PC-9 (cell line): ENCODE data around the gene ADGRA1. TPM values are rescaled to one million over a fixed set of nuclear protein-coding genes. Genes with fewer than 3 reads are reported as not detected.

ENCODE experiments used
- BruUV-seq: library from RNA; stranded (reverse); fragments of 400-500 nt; replicated peaks from 2 replicates; lab custom pipeline; 2021; lab: Mats Ljungman, UMichigan
- CTCF ChIA-PET: fragments of 300-600 bp; sonication (Branson Sonifier 250); formaldehyde crosslinking; loops from one replicate; lab custom pipeline; 2022; ENCODE audit warnings: antibody characterized with exemption; lab: Charles Lee
- POLR2A ChIA-PET: fragments of 300-600 bp; sonication (Branson Sonifier 250); formaldehyde crosslinking; loops from one replicate; lab custom pipeline; 2022; ENCODE audit warnings: antibody characterized with exemption; ENCODE audit not compliant: unreplicated experiment; lab: Charles Lee
- DNase-seq, 2 experiments: peaks; one replicate each; pipeline versions ENCODE4 v3.0.0 to v3.0.0-alpha.2; 2015 to 2022; ENCODE audit warnings: mixed read lengths in 1 of 2
- H2AFZ ChIP-seq: fragments of 200-600 bp; sonication (generic); 2 replicates; pipeline ENCODE4 v1.8.1; 2017; ENCODE audit warnings: antibody characterized with exemption
- H3F3A ChIP-seq: fragments of 200-600 bp; sonication (generic); 2 replicates; pipeline ENCODE4 v1.8.1; 2017; ENCODE audit warnings: antibody characterized with exemption, mild to moderate bottlenecking, low read depth; ENCODE audit not compliant: insufficient read depth
- H3K27ac ChIP-seq: fragments of 200-600 bp; sonication (generic); 2 replicates; pipeline ENCODE4 v1.6.1; 2016; ENCODE audit warnings: mixed run types
- H3K27me3 ChIP-seq: fragments of 200-600 bp; sonication (generic); 2 replicates; pipeline ENCODE4 v1.6.1; 2016; ENCODE audit warnings: low read depth, mixed run types; ENCODE audit not compliant: insufficient read depth
- H3K36me3 ChIP-seq: fragments of 200-600 bp; sonication (generic); 2 replicates; pipeline ENCODE4 v1.6.1; 2016; ENCODE audit warnings: low read depth, mixed run types
- H3K4me1 ChIP-seq: fragments of 200-600 bp; sonication (generic); replicated peaks from 2 replicates; pipeline ENCODE4 v1.6.1; 2016; ENCODE audit warnings: mixed run types; ENCODE audit not compliant: insufficient read depth
- H3K4me2 ChIP-seq: fragments of 200-600 bp; sonication (generic); 2 replicates; pipeline ENCODE4 v1.6.1; 2017; ENCODE audit warnings: mixed run types
- H3K4me3 ChIP-seq: fragments of 200-600 bp; sonication (generic); 2 replicates; pipeline ENCODE4 v1.6.1; 2016; ENCODE audit warnings: mixed run types
- H3K79me2 ChIP-seq: fragments of 200-600 bp; sonication (generic); 2 replicates; pipeline ENCODE4 v1.6.1; 2017; ENCODE audit warnings: low read depth, mixed run types
- H3K9me2 ChIP-seq: fragments of 200-600 bp; sonication (generic); 2 replicates; pipeline ENCODE4 v1.8.1; 2017; ENCODE audit warnings: mild to moderate bottlenecking; ENCODE audit not compliant: insufficient read depth
- H3K9me3 ChIP-seq: fragments of 200-600 bp; sonication (generic); 2 replicates; pipeline ENCODE4 v1.8.1; 2016; ENCODE audit warnings: low read depth; ENCODE audit not compliant: insufficient read depth
- H4K20me1 ChIP-seq: fragments of 200-600 bp; sonication (generic); 2 replicates; pipeline ENCODE4 v1.8.1; 2017; ENCODE audit not compliant: insufficient read depth
- EZH2 ChIP-seq: fragments of 200-600 bp; sonication (generic); IDR thresholded peaks from 2 replicates; pipeline ENCODE4 v1.8.0; 2017; ENCODE audit warnings: antibody characterized with exemption, low read depth
- intact Hi-C: fragments of 100-400 bp; cut with micrococcal nuclease; formaldehyde crosslinking; loops from one replicate; pipeline ENCODE4 v1.10.0; 2022; ENCODE audit not compliant: unreplicated experiment
- total RNA-seq: library from RNA; stranded (reverse); gene quantifications from 2 replicates; pipeline ENCODE4 v1.2.3, GENCODE V29; 2021
- TF ChIP-seq, protein P1 (sequence below): fragments of 200-600 bp; sonication (generic); conservative IDR thresholded peaks from 2 replicates; pipeline ENCODE4 v1.6.1; 2017; ENCODE audit warnings: mixed run types, antibody characterized with exemption, mild to moderate bottlenecking, moderate library complexity

Gene ADGRA1
- total RNA-seq, 1 experiment from 2014 or later = not detected

DNA sequence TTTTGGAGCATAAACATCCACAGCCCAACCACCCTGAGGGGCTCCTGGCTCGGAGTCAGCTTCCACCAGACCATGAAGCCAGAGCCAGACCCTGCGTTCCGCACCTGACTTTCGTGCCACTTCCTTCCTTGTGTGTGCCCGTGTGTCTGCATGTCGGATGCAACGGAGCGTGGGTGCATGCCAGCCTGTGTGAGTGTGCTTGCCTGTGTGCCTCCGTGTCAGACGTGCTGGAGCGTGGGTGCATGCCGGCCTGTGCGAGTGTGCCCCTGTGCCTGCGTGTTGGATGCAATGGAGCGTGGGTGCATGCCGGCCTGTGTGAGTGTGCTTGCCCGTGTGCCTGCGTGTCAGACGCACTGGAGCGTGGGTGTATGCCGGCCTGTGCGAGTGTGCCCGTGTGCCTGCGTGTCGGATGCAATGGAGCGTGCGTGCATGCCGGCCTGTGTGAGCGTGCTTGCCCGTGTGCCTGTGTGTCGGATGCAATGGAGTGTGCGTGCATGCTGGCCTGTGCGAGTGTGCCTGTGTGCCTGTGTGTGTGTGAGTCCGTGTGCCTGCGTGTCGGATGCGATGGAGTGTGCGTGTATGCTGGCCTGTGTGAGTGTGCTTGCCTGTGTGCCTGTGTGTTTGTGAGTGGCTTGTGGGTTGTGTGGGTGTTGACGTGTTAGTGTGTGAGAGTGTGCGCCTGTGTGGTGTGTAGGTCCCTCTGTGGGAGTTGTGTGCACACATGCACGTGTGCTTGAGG lies 44.2 kb downstream of the ADGRA1 start:
- no peaks in the 10 kb centered on the region for H3K9me3 ChIP-seq
- CTCF ChIA-PET = no interaction called here
- H3K36me3 ChIP-seq = no peaks in the 10 kb centered on the region
- H3K4me1 ChIP-seq = no peaks in the 10 kb centered on the region
- no peak for TF ChIP-seq EZH2
- TF ChIP-seq, protein P1, sequence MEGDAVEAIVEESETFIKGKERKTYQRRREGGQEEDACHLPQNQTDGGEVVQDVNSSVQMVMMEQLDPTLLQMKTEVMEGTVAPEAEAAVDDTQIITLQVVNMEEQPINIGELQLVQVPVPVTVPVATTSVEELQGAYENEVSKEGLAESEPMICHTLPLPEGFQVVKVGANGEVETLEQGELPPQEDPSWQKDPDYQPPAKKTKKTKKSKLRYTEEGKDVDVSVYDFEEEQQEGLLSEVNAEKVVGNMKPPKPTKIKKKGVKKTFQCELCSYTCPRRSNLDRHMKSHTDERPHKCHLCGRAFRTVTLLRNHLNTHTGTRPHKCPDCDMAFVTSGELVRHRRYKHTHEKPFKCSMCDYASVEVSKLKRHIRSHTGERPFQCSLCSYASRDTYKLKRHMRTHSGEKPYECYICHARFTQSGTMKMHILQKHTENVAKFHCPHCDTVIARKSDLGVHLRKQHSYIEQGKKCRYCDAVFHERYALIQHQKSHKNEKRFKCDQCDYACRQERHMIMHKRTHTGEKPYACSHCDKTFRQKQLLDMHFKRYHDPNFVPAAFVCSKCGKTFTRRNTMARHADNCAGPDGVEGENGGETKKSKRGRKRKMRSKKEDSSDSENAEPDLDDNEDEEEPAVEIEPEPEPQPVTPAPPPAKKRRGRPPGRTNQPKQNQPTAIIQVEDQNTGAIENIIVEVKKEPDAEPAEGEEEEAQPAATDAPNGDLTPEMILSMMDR = no peak
- H3K79me2 ChIP-seq = no peaks in the 10 kb centered on the region
- H3K4me2 ChIP-seq = no peak overlapping the region
- no peak overlapping the region for H3K27ac ChIP-seq
- H4K20me1 ChIP-seq = no peaks in the 10 kb centered on the region
- intact Hi-C loops = no loop called here
- no peak overlapping the region for H2AFZ ChIP-seq
- no peak for DNase-seq
- no peaks in the 10 kb centered on the region for H3F3A ChIP-seq
- POLR2A ChIA-PET = no interaction called here
- BruUV-seq = no TSS peak
- H3K9me2 ChIP-seq = no peaks in the 10 kb centered on the region
- peaks cover 11% of the 10 kb centered on the region; the same call in 1 of the 2 replicates for H3K27me3 ChIP-seq
- H3K4me3 ChIP-seq = no peak overlapping the region

DNA sequence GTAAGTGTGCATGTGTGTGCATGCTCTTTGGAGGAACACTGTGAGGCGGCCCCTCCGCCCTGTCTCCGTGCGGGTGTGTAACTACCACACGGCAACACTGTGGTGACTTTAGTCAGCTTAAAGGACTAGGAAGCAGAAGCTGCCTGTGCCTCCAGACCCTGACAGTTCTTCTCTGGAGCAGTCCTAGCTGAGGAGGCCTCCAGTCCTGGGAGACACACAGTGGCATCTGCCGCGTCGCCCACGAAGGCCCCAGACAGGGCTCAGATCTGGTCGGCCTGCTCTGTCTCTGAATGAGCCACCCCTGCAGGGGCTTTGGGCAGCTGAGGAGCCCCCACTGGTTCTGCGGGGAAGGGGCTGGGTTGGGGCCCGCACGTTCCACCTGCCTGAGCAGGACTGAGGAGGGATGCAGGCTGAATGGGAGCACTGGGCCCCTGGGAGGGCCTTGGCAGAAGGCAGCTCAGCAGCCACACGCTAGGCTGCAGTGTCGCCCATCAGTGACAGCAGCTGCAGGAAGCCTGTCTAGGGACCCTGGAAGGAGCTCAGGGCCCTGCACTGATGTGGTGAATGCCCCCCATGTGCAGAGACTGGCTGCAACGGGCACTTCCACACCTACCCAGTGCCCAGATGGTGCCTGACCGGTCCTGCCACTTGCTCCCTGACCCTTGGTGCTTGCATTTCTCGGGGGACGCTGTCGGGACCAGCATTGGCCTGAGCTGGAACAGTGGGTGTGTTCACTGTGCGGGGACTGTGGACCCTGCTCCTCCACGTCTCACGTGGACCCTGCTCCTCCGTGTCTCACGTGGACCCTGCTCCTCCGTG lies 45.0 kb downstream of the ADGRA1 start:
- no peak for DNase-seq
- H4K20me1 ChIP-seq = no peaks in the 10 kb centered on the region
- no peak for TF ChIP-seq EZH2
- TF ChIP-seq, protein P1 = no peak
- no peak overlapping the region for H3K27ac ChIP-seq
- no peaks in the 10 kb centered on the region for H3K79me2 ChIP-seq
- intact Hi-C loops = no loop called here
- H3K36me3 ChIP-seq = no peaks in the 10 kb centered on the region
- H3K4me2 ChIP-seq = no peak overlapping the region
- no peaks in the 10 kb centered on the region for H3K4me1 ChIP-seq
- no peaks in the 10 kb centered on the region for H3K9me2 ChIP-seq
- ChIA-PET CTCF (no interaction called here), POLR2A (no interaction called here)
- BruUV-seq = no TSS peak
- H3K9me3 ChIP-seq = no peaks in the 10 kb centered on the region
- H2AFZ ChIP-seq = no peak overlapping the region
- H3K27me3 ChIP-seq = peaks cover 11% of the 10 kb centered on the region; the same call in 1 of the 2 replicates
- no peaks in the 10 kb centered on the region for H3F3A ChIP-seq
- no peak overlapping the region for H3K4me3 ChIP-seq

DNA sequence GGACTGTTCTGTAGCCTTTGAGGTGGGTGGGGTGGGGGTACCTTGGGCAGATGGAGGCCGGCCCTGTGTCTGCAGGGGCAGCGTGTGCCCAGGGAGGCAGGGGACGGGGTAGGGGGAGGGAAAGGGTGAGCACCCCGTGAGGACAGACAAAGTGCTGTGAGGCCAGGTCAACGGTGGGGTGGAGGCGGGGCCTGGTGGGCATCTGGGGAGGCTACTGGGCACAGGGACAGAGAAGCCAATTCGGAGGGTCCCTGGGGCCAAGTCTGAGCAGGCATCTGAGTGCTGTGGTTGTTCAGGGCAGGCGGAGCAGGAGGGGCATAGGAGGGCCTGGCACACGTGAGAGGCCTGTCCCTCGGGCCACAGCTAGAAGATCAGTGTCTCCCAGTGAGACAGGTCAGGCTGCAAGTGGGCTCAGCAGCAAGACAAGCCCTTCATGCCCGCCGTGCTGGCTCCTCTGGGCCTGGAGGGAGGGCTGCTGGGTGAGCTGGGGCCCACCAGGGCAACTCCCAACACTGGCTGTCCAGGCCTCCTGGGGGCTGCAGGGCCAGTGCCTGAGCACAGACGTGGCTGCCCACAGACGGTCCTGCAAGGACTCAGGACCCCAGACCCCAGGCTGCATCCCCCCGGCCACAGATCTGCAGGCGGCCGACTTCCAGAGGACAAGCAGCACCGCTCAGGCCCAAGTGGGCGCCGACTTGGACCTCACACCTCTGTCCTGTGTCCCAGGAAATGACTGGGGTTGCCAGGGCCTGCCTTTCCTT lies 45.9 kb downstream of the ADGRA1 start:
- ChIA-PET CTCF (no interaction called here), POLR2A (no interaction called here)
- H2AFZ ChIP-seq = no peak overlapping the region
- H3K27me3 ChIP-seq = peaks cover 11% of the 10 kb centered on the region; the same call in 1 of the 2 replicates
- BruUV-seq = no TSS peak
- H3K27ac ChIP-seq = no peak overlapping the region
- no peaks in the 10 kb centered on the region for H3K9me3 ChIP-seq
- no peaks in the 10 kb centered on the region for H3F3A ChIP-seq
- no peaks in the 10 kb centered on the region for H3K4me1 ChIP-seq
- no peaks in the 10 kb centered on the region for H4K20me1 ChIP-seq
- no peak overlapping the region for H3K4me2 ChIP-seq
- no peak for TF ChIP-seq EZH2
- TF ChIP-seq, protein P1 = no peak
- H3K79me2 ChIP-seq = no peaks in the 10 kb centered on the region
- H3K4me3 ChIP-seq = no peak overlapping the region
- intact Hi-C loops = no loop called here
- H3K36me3 ChIP-seq = no peaks in the 10 kb centered on the region
- DNase-seq = no peak
- H3K9me2 ChIP-seq = no peaks in the 10 kb centered on the region
